ENCODE measurements around the gene PLSCR5.

DNA sequence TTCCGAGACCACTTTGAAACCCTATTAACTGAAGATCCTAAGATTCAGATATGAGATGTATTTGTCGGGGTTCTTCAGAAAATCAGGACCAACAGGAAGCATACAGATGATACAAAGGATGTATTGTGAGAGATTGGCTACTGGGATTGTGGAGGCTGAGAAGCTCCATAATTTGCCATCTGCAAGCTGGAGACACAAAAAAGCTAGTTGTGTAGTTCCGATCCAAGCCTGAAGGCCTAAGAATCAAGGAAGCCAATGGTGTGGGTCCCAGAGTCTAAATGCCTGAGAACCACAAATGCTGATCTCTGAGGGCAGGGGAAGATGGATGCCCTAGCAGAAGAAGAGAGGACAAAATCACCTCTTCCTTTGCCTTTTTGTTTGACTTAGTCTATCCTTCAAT lies 49.8 kb downstream of the PLSCR5 start:
- TF ChIP-seq CTCF (optimal IDR thresholded peaks at IDR 0.05 in 1 of 3, IDR thresholded peaks at IDR 0.05 in 1 of 3, conservative IDR thresholded peaks at IDR 0.05 in 1 of 3; ENCODE audit: extremely low read depth in 1 of 3, insufficient read depth in 2 of 3, low read length in 3 of 3) (no peak), EZH2 (IDR thresholded peaks at IDR 0.05; ENCODE audit: low read length) (no peak)

All from keratinocyte (primary cell).